Measurements from ENCODE around the gene ANKRD6.
A peak's percentile ranks its signal among the peaks of the same experiment; 100 is the strongest.

Gene ANKRD6

DNA sequence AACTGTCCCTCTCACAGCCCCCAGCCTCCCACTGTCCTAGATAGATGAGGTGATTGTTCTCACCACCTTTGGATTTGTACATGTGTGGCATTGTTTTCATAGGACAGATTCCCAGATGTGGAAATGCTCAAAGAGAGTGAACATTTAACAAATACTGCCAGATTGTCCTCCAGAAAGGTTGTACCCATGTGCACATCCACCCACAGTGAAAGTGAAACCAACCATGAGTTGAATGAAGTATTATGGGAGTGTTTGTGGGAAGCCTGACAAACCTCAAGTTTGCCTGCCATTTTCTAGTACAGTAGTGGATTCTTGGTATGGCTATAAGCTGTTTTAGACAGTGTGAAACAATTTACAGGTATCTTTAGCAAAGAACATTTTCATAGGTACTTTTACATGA lies 42.7 kb downstream of the ANKRD6 start:
- DNase-seq, result peak; percentile 26

DNA sequence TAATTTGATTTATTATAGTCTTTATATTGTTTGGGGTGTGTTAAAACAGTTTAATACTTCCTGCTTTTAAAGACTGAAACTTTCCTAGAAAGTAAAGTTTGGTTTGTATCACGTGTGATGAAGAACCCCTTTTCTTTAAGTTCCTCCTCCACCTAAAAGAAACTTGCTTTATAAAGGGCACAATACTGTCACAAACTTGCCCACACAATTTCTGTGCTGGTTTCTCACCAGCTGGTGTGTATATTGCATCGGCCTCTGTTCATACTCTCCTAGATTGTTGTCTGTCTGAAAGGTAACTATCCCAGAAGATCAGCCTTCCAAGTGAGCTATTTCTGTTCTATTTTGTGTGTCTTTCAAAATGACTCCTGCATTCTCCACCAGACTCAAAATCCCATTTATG lies 46.9 kb downstream of the ANKRD6 start:
- no peak for DNase-seq

DNA sequence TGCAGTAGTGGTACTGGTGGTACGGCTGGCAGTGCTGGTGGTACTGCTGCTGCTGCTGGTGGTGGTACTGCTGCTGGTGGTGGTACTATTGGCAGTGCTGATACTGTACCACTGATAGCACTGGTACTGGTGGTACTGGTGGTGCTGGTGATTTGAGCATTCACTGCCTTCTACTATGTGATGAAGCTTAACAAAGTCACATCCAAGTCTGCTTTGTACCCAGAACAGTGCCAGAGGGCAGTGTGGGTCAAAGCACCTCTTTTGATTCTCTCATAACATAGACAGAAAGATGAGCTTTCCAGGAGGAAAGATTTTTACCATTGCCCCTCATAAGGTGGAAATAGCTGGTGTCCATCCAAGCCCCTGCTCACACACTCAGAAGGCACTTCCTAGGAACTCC lies 48.7 kb downstream of the ANKRD6 start:
- no peak for DNase-seq

DNA sequence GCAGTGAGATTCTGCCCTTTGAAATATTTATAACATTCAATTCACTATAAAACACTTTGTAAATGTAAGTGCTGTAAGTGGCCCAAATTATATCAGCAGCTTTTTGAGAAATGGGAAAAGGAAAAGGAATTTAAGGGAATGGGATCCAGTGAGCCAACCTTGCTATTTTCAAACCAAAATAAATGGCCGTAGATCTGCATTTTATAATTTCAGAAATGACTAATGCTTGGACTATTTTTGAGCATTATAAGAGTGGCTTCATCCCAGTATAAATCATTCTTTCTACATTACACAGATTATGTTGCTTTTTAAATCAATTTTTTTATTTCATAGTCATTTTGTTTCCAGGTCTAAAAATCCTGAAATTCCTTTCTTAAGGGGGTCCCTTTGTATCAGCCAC lies 49.2 kb downstream of the ANKRD6 start:
- peak; percentile 70 for DNase-seq

DNA sequence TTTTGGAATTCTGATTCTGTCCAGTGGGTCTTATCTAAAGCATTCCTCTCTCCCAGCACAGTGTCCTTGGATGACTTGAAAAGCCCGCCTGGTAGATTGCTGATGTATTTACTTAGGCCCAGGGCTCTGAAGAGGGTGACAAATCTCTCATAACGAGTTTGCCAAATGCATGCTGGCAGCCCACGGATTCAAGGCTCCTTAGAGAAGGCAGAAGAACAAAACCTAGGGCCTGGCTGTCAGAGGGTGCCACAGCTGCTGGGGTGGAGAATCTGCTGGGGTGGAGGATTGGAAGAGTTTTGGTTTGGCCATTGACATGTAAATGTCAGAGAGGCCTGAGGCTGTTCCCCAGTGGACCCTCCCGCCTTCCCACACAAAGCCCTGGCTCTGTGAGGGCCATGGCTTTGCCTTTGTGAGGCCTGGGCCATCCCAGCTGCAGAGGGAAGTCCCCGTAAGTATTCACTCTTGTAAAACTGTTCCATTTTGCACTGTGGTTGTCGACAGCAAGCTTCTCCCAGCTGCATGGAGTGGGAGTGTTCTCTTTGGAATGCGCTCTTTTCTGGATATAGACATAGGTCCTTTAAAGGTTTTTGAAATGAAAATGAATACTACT lies 50.3 kb downstream of the ANKRD6 start:
- DNase-seq, result peak; percentile 61

DNA sequence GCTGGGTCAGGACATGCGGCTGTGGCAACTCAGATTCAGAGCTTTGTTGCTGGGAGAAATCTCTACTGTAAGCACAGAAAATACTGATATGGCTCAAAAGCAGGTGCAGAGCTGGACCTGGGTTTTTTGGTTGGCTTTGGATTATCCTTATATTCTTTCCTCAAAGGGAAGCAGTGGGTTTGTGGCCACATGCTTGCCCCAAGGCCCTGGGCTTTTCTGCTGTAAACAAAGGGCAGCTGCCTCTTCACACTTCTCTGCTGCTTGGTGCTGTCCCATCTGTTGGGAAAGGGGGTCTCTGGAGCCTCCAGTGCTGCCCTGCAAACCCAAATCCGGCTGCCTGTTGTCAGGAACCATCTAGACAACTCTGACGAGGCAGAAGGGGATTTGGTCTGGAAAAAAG lies 52.4 kb downstream of the ANKRD6 start:
- no peak for DNase-seq

DNA sequence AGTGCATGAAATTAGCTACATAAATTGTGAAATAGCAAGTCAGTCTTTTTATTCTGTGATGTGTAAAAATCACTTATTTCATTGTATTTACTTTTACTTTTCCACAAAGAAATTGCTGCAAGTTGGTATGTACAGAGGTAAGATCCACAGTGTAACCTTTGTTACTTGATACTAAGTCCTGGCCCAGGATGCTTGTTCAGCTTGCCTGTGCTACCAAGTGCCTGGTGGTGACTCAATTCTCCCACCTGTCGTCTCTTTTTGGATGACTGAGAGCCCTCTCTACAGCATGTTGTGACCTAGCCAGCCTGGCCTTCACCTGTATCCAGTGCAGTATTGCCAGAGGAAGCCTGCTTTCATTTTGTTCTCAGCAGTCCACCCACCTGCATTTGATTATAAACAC lies 54.9 kb downstream of the ANKRD6 start:
- DNase-seq, result no peak

DNA sequence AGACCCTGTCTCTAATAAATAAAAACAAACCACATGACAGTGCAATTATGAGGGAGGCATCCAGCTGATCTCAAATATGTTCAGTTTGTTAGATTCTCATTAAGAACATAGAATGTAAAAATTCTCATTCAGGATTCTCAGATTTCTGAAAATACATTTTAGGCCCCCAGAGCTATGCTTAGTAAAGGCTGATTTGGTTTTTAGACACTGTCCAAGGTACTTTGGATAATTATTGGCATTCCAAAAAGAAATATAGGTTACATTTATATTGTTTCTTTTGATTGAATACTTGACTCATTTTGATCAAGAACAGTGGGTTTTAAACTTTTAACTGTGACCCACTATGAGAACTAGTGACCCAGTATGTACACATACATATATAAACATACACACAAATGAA lies 55.5 kb downstream of the ANKRD6 start:
- DNase-seq, result no peak

DNA sequence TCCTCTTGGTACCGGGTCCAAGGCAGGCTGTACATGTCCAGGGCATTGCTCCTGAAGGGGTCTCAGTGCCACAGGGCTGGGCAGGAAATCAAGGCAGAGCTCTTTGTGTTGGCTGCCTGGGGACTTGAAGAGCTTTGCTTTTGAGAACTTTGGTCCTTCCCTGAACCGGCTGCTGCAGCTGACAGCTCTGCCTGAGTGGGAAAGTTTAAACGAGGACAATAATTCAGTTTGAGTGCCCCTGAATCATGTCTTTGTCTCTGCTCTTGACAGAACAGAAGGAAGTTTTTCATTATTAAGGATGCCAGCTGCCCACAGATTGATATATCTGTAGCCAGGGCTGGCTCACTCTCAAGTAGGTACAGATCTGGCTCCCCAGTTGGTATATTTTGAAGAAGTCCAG lies 56.1 kb downstream of the ANKRD6 start:
- DNase-seq, result no peak

DNA sequence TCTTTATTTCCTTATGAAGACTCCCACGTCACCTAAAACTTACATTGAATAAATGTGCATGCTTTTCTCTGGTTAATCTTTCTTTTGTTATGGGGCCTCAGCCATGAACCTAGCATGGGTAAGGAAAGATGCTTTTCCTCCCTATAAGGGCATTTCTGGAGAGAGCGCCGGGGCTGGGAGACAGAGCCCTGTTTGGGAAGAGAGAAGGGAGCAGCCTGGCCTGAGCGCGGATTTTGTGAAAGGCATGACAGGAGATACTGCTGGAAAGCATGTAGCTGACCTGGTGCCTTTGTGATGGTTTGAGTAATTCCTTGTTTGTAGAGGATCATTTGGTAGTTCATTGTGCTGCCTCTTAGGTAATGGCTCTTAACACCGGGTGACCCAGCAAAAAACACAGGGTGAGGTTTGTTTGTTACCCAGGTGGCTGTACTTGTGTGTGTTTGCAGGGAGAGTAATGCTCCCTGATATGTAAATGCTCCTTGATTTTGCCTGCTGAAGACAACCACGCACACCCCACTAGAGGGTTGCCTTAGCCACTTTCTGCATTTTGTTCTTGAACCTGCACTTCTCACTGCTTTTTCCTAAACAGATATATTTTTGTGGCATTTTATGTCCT lies 59.2 kb downstream of the ANKRD6 start:
- no peak for DNase-seq

DNA sequence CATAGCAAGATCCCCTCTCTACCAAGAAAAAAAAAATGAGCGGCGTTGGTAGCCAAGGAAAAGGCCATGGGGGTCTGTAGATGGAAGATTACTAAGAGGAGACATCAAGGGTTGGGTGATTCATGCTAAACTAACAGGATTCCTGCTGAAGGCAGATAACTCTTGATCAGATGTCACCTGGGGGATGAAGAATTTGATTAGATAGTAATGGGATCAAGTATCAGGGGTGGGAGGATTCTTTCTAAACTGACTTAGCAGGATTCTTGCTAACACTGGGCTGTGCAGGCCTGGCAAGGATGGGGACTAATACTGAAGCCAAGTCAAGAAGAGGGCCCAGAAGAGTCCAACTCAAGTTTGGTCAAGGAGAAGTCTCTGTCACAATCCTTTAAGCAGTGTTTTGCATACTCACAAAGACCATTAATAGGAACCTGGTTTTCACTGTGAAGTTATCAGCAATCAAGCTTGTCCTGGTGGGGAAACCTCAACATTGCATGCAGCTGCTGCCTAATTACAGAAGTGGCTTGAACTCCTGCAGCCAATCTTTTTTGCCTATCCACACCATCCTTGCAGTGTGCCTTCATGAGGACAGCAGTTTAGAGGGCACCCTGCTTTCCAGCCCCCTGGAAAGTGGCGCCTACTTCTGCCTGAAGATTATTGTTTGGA lies 61.3 kb downstream of the ANKRD6 start:
- no peak for DNase-seq

DNA sequence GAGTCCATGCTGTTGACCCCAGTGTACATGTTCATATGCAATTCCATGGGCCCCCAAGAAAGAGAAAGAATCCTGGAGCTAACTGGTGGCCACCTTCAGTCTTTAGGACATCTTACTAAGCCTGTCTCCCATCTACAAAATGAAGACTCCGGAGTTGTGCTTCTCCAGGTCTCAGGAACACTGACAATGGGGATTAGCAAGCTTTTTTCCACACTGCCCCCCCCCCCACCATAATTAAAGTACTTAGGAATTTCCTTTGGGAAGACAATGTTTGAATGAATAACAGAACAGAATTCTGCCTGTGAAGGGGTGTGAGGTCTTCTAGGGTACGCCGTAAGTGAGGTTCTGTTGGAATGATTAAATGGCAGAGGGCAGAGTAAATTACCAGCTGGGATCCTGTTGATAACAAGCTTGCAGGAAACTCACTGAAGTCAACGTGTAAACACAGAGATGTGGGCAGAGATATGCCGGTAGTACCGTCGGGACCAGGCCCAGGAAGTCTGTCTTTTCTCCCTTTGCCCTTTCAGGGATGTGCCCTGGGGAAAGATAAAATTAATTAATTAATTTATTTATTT lies 63.1 kb downstream of the ANKRD6 start:
- DNase-seq, result no peak

DNA sequence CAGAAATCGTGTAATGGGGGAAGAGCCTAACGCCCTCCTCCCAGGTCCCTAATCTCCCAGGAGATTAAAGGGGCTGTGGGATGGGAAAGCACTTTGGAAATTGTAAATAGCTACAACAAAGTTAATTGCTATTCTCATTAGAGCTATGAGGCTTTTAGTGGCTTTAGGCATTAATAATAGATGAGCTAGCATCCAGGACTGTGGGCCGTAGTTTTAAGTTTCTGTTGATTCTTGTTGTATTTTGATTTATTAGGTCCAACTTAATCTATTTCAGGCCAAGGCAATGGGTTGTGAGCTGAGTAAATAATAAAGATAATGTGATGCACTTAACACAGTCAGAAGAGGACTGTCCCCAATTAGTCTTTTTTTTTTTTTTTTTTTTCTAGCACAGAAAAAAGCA lies 67.7 kb downstream of the ANKRD6 start:
- DNase-seq, result no peak

DNA sequence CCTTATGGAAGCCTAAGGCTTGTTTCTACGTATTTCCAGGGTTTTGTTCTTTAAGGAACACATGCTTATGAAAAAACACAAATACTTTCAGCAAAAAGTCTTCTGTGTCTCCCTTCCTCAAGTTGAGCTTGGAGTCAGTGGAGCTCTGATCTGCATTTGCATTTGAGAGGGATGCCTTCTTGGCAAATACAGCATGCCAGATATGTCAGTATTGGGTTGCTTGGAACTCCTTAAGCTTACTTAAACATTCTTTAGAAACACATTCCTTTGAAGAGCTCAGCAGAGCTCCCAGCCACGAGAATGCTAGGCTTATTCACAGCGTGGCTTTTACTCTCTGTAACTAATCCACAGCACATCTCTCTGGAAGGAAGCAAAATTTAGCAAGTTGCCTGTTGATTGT lies 68.3 kb downstream of the ANKRD6 start:
- peak; percentile 48 for DNase-seq

DNA sequence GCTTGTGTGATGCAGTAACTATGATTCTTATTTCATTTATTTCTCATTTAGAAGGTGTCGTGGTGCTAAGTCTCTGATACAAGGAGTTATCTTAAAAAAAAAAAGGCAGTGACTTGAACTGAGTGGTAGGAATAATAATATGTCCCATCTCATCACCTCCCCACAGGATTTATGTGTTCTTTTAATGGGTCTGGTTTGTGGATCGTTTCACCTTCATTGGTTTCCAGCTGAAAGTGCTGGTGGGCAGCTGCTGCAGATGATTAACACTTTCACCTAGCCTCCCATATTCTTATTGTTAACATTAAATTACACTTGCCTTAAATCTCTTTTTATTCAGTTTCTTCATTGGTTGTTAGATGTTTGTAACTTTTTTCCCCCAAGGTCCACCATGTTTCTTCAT lies 68.8 kb downstream of the ANKRD6 start:
- DNase-seq, result no peak

DNA sequence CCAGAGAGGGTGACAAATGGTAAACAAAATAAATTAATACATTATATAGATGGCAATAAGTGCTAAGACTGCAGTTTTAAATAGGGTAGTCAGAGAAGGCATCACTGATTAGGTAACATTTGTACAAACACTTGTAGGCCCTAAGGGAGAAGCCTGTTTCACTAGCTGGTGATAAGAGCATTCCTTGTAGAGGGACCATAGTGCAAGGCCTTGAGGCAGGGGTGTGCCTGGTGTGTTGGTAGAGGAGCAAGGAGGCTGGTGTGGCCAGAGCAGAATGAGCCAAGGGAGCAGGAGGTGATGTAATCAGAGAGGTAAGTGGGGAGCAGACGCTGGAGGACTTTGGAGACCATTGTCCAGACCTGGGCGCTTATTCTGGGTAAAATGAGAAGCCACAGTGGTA lies 70.7 kb downstream of the ANKRD6 start:
- DNase-seq, result no peak

DNA sequence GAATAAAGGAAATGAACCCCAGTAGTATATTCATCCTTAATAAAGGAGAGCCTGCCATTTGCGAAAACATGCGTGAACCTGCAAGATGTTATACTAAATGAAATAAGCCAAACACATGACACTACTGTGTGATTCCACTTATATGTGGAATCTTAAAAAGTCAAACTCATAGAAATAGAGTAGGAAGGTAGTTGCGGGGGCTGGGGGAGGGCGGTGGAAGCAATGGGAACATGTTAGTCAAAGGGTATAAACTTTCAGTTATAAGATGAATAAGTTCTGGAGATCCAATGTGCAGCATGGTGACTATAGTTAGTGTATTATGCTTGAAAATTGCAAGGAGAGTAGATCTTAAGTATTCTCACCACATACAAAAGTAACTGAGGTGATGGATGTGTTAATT lies 72.9 kb downstream of the ANKRD6 start:
- DNase-seq, result no peak

DNA sequence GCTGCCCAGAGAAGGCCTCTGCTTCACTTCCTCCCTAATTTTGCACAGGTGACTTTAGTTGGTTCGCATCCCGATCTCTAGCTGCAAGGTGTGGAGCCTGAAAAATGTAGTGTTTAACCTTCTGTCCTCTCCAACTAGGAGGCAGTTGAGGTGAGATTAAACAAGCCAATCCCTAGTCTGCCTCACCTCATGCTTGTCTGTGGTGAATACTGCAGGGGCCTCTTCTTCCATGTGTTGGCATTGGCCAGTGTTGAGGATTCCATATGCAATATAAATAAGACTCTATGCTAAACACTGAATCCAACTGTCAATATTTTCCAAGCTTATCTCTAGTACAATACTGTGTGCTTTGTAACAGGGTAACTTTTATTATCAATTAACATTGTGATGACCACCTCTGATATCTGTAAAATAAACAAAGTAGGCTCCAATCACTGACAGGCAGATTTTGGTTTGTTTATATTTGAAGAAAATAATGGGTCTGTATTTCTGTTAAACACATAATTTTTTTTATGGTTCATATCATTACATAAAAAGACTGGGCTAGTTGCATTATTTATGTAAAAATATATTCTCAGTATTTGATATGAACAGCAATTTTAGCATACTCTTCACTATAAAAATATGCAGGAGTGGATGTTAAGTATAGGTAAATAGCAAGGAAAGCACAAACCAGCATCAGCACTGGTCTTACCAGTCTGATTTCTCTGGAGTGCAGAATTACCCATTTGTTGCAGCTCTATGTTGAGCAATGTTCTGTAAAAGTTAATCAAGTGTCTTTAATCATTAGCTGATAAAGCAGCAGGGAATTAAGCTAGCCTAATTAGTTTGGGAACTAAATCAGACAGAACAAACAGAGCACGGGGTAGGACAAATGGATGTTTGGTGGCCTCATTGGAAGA lies 74.0 kb downstream of the ANKRD6 start:
- DNase-seq, result no peak

DNA sequence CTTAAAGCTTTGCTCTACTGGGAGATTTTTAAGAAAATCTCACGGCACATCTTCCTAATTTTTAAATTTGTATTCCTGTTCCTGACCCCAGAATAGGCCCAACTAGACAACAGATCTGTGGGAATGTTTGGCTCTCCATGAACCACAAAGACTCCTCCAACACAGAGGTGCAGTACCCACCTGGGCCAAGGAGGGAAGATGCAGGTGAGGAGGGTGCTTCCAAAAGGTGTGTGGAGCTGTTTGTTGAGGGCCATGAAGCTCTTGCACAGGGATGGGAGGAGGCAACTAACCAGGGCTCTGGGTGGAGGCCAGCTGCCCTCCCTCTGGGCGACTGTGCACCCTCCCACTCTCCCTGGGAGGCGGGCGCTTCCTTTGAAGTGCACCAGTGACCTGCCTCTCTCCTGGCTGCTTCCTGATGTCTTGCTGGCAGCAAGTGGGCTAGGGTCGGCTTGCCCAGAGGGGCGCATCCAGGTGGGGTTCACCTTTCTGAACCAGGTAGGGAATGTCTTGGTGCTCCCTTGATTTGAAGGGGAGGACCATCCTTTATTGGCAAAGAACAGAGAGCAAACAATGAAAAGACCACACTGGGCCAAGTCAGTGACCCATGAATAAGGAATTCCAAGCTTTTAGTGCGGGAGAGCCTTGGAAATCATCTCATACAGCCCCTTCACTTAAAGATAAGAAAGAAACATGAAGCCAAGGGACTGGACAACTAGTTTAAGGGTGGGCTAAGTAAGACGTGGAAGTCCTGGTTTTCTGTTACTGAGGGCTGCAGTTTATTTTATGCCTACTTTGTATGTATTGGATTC lies 76.0 kb downstream of the ANKRD6 start:
- no peak for DNase-seq

DNA sequence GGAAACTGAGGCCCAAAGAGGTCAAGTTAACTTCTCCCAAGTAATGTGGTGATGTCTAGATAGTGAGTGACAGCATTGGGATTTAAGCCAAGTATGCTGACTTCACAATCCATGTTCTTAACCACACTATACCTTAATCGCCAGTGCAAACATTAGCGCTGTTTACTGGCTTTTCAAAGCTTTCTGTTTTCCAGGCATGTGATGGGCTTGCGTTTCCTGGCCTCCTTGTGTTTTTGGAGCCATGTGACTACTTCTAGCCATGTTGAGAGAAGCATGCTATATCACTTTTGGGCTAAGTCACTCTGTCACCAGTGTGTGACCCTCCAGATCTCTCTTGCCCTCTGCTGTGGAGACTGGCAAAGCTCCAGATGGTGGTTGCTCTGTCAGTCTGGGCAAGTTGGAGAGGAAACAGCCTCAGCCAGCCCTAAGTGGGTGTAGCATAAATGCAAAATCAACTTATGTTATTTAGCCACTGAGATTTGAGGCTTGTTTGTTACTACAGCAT lies 76.9 kb downstream of the ANKRD6 start:
- no peak for DNase-seq

DNA sequence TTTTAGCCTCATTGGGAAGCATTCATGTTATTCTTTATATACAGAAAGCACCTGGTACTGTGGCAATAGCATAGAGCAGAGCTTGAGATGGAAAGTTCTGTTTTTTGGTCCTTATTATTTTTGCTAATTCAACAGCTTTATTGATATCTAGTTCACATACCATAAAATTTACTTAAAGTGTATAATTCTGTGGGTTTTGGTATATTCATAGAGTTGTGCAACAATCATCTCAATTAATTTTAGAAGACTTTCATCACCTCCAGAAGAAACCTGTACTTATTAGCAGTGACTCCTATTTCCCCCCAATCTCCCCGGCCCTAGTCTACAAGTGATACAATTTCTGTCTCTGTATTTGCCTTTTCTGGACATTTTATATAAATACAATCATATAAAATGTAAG lies 77.4 kb downstream of the ANKRD6 start:
- no peak for DNase-seq

DNA sequence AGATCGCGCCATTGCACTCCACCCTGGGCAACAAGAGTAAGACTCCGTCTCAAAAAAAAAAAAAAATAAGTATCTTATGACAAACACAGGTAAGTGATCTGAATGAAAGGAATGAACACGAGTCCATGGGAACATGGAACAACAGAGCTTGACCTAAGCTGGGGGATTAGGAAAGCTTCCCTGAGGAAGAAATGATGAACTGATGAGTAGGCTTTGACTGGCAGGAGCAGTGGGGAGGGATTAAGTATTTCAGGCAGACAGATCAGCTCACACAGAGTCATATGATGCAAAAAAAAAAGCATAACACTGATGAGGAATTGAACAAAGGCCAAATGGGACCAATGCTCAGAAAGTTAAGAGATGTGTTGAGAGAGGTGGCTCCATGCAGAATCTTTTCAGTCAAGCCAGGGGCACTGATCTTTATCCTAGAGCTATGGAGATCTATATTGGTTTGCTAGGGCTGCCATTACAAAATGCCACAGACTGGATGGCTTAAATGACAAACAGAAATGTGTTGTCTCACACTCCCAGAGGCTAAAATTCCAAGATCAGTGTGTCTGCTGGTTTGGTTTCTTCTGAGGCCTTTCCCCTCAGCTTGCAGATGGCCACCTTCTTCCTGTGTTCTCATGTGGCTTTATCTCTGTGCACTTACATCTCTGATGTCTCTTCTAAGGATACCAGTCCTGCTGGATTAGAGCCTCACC lies 85.6 kb downstream of the ANKRD6 start:
- DNase-seq, result no peak

All from fibroblast of upper back skin (primary cell).